Measurements from ENCODE around the gene BCL11A.

Gene BCL11A

GRCh38 chr2:60544954-60545560 is 8.4 kb downstream of the BCL11A start:
- no peak for DNase-seq (ENCODE audit: low read depth in 2 of 2)

- no peak for DNase-seq (ENCODE audit: low read depth in 2 of 2)
Observed at GRCh38 chr2:60544062-60544461, 9.4 kb downstream of the BCL11A start.

GRCh38 chr2:60541056-60541651 is 12.3 kb downstream of the BCL11A start:
- DNase-seq (ENCODE audit: low read depth in 2 of 2): no peak

- DNase-seq (ENCODE audit: low read depth in 2 of 2): no peak
Observed at GRCh38 chr2:60540074-60540473, 13.4 kb downstream of the BCL11A start.

GRCh38 chr2:60539140-60539539 is 14.3 kb downstream of the BCL11A start:
- DNase-seq (ENCODE audit: low read depth in 2 of 2): no peak

GRCh38 chr2:60538101-60538500 is 15.4 kb downstream of the BCL11A start:
- DNase-seq (ENCODE audit: low read depth in 2 of 2): no peak

GRCh38 chr2:60536746-60537145 is 16.7 kb downstream of the BCL11A start:
- DNase-seq (ENCODE audit: low read depth in 2 of 2): no peak

- DNase-seq (ENCODE audit: low read depth in 2 of 2): no peak
Observed at GRCh38 chr2:60535685-60536312, 17.7 kb downstream of the BCL11A start.

GRCh38 chr2:60534892-60535684 is 18.4 kb downstream of the BCL11A start:
- DNase-seq (ENCODE audit: low read depth in 2 of 2): no peak

GRCh38 chr2:60534052-60534685 is 19.3 kb downstream of the BCL11A start:
- no peak for DNase-seq (ENCODE audit: low read depth in 2 of 2)

- DNase-seq (ENCODE audit: low read depth in 2 of 2): no peak
Observed at GRCh38 chr2:60533101-60534051, 20.1 kb downstream of the BCL11A start.

GRCh38 chr2:60532421-60532820 is 21.0 kb downstream of the BCL11A start:
- DNase-seq (ENCODE audit: low read depth in 2 of 2): no peak

- DNase-seq (ENCODE audit: low read depth in 2 of 2): no peak
Observed at GRCh38 chr2:60531701-60532133, 21.7 kb downstream of the BCL11A start.

GRCh38 chr2:60530660-60531281 is 22.7 kb downstream of the BCL11A start:
- no peak for DNase-seq (ENCODE audit: low read depth in 2 of 2)

GRCh38 chr2:60529785-60530627 is 23.4 kb downstream of the BCL11A start:
- DNase-seq (ENCODE audit: low read depth in 2 of 2): no peak

GRCh38 chr2:60529136-60529784 is 24.2 kb downstream of the BCL11A start:
- DNase-seq (ENCODE audit: low read depth in 2 of 2): no peak

GRCh38 chr2:60528281-60529020 is 25.0 kb downstream of the BCL11A start:
- DNase-seq (ENCODE audit: low read depth in 2 of 2): no peak

GRCh38 chr2:60527762-60528161 is 25.7 kb downstream of the BCL11A start:
- no peak for DNase-seq (ENCODE audit: low read depth in 2 of 2)
